Stimulated activated CD8-positive, alpha-beta memory T cell treated with anti-CD3 and anti-CD28 coated beads, Interleukin-12 subunit alpha, Interleukin-12 subunit beta, amount 100 ng/mL, for 24 hours (primary cell): ENCODE results near the gene ARAP2.

Source experiments
- DNase-seq: peaks from one replicate; pipeline ENCODE4 v3.0.0-alpha.2; 2020; ENCODE audit errors: extremely low read depth

Gene ARAP2, protein sequence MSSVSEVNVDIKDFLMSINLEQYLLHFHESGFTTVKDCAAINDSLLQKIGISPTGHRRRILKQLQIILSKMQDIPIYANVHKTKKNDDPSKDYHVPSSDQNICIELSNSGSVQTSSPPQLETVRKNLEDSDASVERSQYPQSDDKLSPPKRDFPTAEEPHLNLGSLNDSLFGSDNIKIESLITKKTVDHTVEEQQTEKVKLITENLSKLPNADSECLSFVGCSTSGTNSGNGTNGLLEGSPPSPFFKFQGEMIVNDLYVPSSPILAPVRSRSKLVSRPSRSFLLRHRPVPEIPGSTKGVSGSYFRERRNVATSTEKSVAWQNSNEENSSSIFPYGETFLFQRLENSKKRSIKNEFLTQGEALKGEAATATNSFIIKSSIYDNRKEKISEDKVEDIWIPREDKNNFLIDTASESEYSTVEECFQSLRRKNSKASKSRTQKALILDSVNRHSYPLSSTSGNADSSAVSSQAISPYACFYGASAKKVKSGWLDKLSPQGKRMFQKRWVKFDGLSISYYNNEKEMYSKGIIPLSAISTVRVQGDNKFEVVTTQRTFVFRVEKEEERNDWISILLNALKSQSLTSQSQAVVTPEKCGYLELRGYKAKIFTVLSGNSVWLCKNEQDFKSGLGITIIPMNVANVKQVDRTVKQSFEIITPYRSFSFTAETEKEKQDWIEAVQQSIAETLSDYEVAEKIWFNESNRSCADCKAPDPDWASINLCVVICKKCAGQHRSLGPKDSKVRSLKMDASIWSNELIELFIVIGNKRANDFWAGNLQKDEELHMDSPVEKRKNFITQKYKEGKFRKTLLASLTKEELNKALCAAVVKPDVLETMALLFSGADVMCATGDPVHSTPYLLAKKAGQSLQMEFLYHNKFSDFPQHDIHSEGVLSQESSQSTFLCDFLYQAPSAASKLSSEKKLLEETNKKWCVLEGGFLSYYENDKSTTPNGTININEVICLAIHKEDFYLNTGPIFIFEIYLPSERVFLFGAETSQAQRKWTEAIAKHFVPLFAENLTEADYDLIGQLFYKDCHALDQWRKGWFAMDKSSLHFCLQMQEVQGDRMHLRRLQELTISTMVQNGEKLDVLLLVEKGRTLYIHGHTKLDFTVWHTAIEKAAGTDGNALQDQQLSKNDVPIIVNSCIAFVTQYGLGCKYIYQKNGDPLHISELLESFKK (N-terminal part only)

DNA sequence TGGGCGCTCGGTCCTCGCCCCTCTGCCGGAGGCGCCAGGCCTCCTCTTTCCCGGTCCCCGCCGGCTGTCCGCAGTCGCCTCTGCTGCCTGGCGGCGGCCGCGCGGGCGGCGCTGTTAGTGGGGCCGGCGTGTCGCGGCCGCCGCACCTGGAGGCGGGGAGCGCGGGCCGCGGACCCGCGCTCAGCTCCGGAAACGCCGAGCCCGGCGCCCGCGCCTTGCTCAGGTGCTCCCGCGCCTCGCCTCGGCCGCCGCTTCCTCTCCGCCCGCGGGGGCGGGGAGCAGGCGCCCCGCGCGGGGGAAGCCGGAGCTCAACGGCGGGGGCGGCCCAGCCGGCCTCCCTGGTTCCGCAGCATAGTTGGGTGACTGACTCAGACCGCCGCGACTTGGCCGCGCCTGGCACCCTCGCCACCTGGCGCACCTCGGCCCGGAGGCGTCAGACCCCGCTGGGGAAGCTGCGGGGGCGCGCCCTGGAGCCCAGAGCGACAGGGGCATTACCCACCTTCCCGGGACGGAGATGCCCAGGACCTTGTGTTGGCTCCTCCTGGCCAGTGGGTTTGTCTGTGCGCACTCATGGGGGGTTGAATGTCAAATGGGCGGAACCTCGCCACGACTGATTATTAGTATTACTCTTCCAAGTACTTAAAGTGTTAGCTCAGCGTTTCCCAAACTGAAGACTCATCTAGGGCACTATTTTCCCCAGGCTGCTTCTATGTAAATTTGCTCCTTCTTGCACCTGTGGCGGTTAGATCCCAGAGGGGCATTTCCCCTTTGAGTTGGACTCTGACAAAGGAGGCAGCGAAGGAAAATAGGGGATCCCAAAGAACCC lies at the start of gene ARAP2:
Gene ARAP2, minus strand, starts transcription at position 258 of the 826 bp plus-strand sequence. CDS start 15,028 bp downstream, outside the sequence.
- peak; percentile 39 for DNase-seq

DNA sequence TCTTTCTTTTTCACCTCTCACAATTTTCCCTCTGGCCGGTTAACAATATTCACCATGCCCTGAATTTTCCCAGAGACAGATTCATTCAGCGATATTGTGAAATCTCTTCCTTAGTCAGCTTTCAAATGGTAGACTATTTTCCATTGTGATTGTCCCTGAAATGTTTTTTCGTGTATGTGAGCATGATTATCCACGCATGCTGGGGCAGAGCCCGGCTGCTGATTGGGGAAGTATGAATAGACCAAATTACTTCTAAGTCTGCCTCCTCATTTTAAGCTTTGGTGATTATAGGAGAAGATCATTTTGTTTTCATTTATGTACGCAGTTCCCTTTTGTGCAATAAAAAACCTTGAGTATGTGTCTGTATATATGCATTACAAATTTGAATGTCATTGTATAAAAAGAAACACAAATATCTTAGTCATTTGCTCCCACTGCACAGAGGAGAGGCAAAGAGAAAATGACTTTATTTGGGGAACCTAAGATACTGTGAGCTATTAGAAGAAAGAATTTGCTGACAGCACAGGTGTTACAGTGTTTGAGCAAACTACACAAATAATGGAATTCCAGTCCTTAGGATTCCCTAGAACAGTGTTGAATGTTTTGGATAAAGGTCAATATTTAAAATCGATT lies 48.4 kb upstream of the ARAP2 start:
- DNase-seq: no peak

DNA sequence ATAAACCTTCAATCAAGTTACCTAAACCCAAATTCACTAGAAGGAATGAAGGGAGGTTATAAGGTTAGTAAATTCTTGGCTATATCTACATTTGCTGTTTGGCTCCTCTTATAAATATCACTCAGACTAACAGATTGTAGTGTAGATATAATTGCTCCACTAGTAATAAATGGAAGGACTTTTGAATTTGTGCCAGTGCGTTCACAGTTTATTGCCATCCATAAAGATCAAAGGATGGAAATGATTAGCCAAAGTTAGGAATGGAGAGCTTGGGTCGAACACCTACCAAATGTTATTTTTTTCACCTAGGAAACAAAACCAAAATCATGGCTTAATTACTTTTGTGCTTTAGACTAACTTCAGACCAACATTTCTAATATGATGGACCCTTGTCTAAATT lies 46.3 kb upstream of the ARAP2 start:
- DNase-seq: no peak

DNA sequence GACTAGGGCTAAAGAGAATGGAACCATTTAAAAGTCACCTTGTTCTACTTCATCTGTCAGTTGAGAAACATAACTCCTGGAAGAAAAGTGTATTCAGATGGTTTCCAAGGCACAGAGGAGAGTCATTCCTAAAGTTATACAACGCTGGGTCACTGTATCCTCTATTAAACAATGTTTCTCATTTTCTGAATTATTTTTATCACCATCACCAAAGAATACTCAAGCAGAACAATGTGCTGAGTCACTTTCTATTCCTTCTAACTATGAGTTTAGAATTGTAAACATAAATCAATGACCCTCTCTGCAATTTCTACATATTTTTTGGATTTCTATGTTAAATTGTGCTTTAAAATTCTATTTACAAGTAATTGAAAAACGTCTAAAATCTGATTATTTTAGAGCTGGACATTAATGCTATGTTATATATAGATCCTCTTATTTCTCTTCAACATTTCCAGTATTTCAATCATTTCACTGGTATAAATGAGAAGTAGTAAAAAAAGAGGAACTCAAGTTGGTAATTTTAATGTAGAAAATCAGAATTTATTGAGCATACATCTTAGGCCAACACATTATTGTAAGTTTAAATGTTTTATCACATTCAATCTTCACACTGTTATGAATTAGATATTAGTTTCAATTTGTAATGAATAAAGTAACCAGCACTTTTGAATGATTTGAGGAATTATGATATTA lies 44.6 kb upstream of the ARAP2 start:
- DNase-seq: no peak

DNA sequence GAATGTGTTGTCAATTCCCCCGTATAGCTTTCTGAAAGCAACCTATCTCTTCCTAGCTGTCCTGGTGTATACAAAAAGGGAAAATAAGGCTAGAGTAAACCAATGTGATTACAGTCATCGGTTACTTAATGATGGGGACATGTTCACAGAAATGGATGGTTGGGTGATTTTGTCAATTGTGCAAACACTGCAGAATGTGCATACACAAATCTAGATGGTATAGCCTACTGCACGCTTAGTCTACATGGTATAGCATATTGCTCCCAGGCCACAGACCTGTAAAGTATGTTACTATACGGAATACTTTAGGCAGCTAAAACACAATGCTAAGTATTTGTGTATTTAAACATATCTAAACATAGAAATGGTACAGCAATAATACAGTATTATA lies 42.2 kb upstream of the ARAP2 start:
- no peak for DNase-seq

DNA sequence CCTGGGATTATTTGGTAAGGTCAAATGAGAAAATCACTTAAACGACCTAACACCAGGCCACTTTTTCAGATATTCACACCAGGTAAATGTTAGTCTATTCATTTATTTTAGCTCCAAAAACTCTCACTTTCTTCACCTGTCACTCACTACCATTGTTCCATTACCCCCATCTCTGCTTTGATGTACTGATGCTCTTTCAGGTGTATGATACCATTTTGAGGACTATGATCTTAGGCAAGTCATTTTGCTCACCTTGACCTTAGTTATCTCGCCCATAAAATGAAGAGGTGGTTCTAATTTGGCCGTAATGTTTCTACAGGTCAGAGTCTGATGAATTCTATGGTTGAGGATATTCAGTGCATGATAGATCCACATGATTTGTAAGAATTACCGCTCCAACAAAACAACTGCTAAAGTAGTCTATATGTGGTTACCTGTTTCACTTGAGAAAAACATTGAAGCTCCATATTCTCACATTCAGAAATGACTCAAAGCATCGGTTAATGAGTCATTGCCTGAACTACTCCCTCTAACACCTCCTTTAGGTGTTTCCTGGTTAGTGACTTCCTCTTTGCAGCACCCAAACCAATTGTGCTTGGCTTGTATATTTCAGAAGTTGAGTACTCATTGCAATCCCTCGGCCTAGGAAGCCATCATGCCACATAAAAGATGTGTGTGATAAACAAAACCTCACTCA lies 41.6 kb upstream of the ARAP2 start:
- no peak for DNase-seq

DNA sequence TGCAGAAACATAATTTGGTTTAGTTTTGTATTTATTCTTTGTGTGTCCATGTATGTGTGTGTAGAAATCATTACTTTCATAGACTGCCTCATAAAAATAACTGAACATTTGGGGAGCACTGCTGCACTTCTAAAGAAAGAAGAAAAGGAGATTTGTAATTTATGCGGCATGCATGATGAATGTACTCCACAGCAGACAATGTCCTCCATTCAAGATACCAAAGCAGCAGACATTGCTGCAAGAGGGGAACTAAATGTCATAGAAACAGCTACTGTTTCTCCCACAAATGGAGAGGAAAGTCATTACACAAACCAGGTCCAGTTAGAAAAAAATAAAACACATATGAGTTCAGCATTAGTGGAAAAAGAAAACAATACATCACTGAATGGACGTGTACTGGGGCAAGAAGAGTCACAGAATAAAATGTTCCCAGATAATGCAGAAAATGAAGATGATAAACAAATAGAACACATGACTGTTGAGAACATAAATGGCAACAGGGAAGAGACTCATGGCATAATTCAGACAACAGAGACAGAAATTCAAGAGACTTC lies 39.7 kb upstream of the ARAP2 start:
- DNase-seq: no peak

DNA sequence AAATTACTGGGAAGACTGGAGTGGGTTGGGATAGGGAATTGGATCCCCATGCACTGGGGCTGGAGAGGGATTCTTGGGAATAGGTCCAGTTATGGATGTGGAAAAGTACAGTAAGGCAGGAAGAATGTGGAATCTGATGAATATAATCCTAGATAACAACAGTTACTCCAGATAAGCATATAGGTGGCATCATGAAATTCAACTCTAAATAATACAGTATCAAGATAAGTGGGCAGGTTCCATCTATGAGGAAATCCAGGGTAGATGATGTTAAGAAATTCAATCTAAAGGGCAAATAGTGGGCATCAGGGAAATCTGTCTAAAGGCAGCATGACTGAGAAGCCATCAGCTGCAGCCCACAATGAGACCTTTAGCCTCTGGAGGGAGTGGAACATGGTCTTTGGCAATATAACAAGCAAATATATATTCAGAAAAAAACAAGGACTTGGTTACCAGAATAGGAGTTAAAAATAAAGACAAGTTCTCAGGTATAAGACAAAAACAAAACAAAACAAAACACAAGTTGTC lies 38.3 kb upstream of the ARAP2 start:
- no peak for DNase-seq

DNA sequence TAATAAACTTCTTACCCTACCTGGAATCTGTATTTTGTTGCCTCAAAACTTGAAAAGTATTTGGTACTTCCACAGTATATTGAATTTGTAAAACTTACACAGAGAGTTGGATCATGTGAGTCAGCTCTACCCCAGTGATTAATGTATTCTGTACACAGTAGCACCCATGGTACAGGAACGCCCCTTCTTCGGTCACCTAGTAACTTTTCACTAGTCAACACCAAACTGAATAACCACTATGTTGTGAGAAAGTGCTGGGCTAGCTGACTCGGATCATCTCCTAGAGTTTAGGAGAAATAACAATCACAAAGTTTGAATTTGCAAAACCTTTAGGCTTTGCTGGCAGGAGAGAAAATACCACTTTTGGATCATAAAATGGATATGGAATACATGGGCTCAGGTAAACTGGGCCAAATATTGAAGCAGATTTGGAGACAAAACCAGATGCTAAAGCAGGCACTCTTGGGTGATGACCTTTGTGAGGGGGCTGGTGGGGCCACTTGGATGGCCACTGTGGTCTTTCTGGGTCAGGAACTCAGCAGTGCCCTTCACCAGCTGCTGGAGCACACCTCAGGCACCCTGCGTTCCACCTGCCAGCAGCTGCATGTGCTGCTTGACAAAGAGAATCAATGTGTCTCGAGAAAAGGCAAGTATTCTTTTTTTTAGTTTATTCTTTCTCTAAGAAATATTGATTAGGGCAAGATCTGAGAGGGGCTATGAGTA lies 37.2 kb upstream of the ARAP2 start, which contains the start of gene DTHD1:
Gene DTHD1, plus strand, starts transcription at position 233 of the 723 bp plus-strand sequence. Its CDS starts 143 bp downstream, at position 376.
- no peak for DNase-seq

DNA sequence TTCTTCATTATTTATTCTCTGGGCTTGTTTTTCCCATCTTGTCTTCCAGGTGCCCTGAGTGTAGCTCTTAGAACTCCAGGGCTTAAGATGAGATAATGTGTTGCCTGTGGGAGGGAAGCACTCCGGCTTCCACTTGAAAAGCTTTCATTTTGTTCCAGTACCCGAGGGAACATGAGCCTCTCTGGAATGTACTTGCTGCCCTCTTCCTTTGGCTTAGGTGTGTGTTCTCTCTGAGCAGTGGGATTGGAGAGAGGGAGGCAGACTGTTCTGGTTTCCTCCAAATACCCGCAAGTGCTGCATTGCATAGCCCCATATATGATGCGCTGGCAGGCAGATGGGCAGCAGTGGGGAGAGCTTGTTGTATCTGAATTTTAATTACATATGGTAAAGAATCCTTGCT lies 36.2 kb upstream of the ARAP2 start:
- no peak for DNase-seq

DNA sequence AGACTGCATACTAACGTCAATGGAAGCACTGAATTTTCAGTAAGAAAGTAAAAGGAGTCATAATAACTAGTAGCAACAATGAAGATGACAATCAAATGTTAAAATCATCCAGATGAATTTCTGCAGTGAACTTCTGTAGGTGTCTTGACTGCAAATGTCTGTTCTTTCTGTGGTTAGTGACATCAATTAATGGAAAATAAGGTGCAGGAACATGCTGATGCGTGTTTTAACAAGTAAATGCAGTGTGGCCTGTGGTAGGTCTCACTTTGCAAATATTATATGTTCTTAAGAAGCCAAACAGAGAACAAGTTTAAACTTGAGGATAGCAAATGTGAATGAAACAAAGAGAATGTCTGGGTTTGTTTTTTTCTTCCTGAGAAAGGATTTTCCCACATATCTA lies 34.5 kb upstream of the ARAP2 start:
- no peak for DNase-seq

DNA sequence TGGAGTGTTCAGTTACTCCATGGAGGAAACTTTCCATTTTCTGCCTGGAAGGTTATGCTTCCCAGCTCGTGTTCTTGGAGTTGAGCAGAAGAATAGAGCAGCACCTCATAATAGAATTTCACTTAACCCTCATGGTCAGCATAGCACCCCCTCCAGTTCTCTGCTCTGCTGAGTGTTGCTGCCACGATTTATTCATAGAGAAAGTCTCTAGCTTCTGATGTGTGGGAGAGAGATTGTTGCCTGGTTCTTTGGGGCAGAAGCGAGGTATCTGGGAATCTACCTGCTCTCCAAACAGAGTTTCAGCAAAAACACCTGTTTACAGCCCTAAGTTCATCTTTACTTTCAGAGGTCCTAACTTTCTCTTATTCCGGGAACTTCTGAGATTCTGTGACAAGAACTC lies 33.2 kb upstream of the ARAP2 start:
- no peak for DNase-seq

DNA sequence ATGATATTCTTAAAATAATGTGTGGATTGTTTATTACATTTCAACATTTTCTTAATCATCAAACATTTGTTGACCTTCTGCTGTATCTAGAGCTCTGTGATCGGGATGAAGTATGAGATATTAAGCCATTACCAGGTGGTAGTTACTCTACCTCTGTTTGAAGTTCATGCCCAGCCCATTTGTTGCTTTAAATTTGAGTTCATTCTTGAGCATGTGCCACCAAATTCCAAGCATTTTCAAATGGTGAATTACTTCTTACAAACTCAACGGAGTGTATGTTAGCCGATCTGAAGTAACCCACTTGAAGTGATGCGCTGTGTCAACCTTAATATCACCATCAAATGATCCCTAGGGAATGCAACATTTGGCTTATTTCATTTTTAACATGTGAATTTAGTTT lies 29.8 kb upstream of the ARAP2 start:
- DNase-seq: no peak

DNA sequence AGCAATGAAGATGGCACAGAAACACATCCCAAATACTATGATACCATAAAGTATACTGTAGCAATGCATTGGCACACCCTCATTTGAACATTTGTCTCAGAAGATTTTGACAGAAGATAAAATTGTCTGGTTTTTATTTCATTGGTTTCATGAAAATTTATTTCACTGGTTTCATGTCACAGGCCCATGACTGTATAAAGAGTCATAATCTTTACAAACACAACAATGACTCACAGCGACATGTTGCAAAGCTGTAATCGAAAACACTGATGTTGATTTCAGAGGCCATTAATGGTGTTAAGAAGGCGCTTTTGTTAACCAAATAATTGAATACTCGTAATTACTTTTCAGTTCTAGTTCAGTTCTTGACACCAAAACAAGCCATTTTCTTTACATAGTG lies 29.0 kb upstream of the ARAP2 start:
- no peak for DNase-seq

DNA sequence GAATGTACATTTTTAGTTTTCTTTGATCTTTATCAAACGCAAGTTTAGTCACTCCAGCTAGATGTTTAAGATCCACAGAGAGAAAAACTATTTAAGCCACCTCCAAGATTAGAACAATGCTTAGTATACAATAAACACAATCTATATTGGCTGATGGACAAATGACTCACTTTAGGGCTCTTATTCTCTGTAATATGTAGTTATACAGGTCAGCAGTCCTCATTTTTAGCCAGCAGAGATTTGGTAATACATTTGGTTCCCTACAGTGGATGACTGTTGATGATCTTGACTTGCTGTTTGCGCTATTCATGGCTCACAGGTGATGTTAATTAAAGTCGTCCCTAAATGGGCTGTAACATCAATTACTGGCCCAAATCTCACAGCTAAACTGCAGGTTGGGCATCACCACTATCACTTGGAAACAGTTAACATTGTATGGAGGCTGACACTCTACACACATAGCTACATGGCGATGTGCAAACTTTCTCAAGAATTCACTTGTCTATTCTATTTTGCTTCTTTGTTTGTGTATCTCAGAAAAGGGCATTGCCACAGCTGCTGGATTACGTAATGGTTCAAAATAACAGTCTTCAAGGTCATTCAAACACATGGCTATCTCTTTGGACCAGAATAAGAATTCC lies 25.3 kb upstream of the ARAP2 start:
- no peak for DNase-seq

DNA sequence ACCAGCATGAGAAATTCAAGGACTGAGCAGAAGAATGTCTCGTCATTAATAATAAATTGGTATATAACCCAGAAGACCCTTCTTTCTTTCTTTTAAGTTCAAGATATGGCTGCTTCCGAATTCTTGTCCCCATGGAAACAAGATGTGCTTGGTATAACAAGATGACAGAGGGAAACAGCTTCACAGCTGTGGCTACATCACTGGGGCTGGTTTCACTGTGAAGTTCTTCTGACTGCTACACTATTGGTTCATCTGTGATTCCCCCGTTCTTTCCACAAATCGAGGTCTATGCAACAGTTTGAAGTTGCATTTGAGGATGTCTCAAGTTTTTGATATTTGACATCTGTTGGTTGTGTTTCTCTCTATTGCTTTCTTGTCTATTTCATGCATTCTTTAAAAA lies 24.8 kb upstream of the ARAP2 start:
- no peak for DNase-seq

DNA sequence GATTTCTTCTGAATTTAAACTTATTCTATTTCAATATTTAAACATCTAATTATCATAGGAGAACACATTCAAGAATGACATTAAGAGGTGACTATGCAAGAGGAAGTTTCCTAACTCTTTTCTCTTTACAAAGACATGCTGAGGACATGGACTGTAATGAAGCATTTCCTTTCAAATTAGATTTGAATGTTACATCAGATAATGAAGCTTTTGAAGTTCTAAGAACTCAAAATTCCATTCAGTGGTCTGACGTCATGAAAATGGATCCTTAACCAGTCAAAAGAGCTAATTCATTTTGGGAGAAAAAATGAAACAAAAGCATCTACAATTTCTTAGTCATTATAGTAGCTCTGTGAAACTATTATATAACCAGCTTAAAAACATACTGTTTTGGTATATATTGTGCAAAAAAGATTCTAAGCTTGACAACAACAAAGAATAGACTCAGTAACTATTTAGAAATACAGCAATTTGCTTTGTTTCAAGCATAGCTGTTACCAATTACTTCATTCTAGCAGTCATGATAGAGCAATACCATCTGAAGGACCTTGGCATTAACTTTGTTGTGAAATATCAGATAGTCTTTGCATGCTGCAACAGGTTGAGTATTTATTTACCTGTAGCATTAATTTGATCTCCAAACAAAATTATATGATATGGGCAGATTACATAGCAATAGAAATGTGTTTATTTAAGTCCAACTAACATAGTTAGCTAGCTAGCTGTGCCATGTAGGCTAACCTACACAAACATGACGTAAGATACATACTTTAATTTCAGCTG lies 23.4 kb upstream of the ARAP2 start:
- no peak for DNase-seq
